ENCODE measurements around the gene TOR1A.

GRCh38 chr9:129865668-129866320, 41.9 kb upstream of the TOR1A start:
- no peak for TF ChIP-seq EZH2 (IDR thresholded peaks at IDR 0.05; ENCODE audit: insufficient read depth, poor library complexity, severe bottlenecking)
- TF ChIP-seq EZH2phosphoT487 (IDR thresholded peaks at IDR 0.05; ENCODE audit: insufficient read depth, low read depth), result no peak
